Hepatocyte (in vitro differentiated cells): ENCODE data around the gene NKAIN2. TPM values are rescaled to one million over a fixed set of nuclear protein-coding genes. Genes with fewer than 3 reads are reported as not detected.
"Not testable (repeated sequence)": the region's sequence is repeated elsewhere in the genome, so short reads cannot be mapped to it uniquely, and the experiment has no call there.

Experiments
- DNase-seq: peaks from one replicate; pipeline ENCODE4 v3.0.0-alpha.2; 2016; ENCODE audit warnings: low spot score
- H2AFZ ChIP-seq: fragments of 200-600 bp; sonication (generic); 2 replicates; pipeline ENCODE4 v1.6.0; 2016; ENCODE audit warnings: antibody characterized with exemption, mild to moderate bottlenecking
- H3K27ac ChIP-seq: fragments of 200-600 bp; sonication (generic); 2 replicates; pipeline ENCODE4 v1.5.1; 2016; ENCODE audit warnings: mild to moderate bottlenecking
- H3K27me3 ChIP-seq: fragments of 200-600 bp; sonication (generic); 2 replicates; pipeline ENCODE4 v1.6.1; 2016
- H3K36me3 ChIP-seq: fragments of 200-600 bp; sonication (generic); replicated peaks from 2 replicates; pipeline ENCODE4 v1.5.1; 2016; ENCODE audit warnings: low read depth; ENCODE audit not compliant: insufficient read depth
- H3K4me1 ChIP-seq: fragments of 200-600 bp; sonication (generic); 2 replicates; pipeline ENCODE4 v1.5.1; 2016; ENCODE audit warnings: mild to moderate bottlenecking, moderate library complexity; ENCODE audit not compliant: insufficient read depth
- H3K4me2 ChIP-seq: fragments of 200-600 bp; sonication (generic); 2 replicates; pipeline ENCODE4 v1.6.0; 2016
- H3K4me3 ChIP-seq: fragments of 200-600 bp; sonication (generic); 2 replicates; pipeline ENCODE4 v1.5.1; 2016; ENCODE audit warnings: mild to moderate bottlenecking
- H3K79me2 ChIP-seq: fragments of 200-600 bp; sonication (generic); 2 replicates; pipeline ENCODE4 v1.6.0; 2017; ENCODE audit warnings: mild to moderate bottlenecking
- H3K9me2 ChIP-seq: fragments of 200-600 bp; sonication (generic); replicated peaks from 2 replicates; pipeline ENCODE4 v1.6.0; 2017; ENCODE audit warnings: mild to moderate bottlenecking; ENCODE audit not compliant: insufficient read depth
- H3K9me3 ChIP-seq: fragments of 200-600 bp; sonication (generic); 2 replicates; pipeline ENCODE4 v1.5.1; 2016; ENCODE audit warnings: low read depth, mild to moderate bottlenecking
- H4K20me1 ChIP-seq: fragments of 200-600 bp; sonication (generic); 2 replicates; pipeline ENCODE4 v1.6.0; 2016; ENCODE audit warnings: mild to moderate bottlenecking; ENCODE audit not compliant: insufficient read depth, poor library complexity, severe bottlenecking
- CTCF ChIP-seq: fragments of 200-600 bp; sonication (generic); IDR thresholded peaks from 2 replicates; pipeline ENCODE4 v1.5.1; 2016; ENCODE audit warnings: antibody characterized with exemption, mild to moderate bottlenecking; ENCODE audit not compliant: poor library complexity
- EZH2 ChIP-seq: fragments of 200-600 bp; sonication (generic); IDR thresholded peaks from 2 replicates; pipeline ENCODE4 v1.6.1; 2016; ENCODE audit warnings: antibody characterized with exemption, mild to moderate bottlenecking, borderline replicate concordance
- EZH2phosphoT487 ChIP-seq: fragments of 200-600 bp; sonication (generic); IDR thresholded peaks from one replicate; pipeline ENCODE4 v1.6.1; 2018; ENCODE audit warnings: antibody characterized with exemption, mild to moderate bottlenecking, low read depth, moderate library complexity; ENCODE audit not compliant: unreplicated experiment, severe bottlenecking
- WGBS: methylation state at CpG from one replicate; pipeline ENCODE4 v1.1.6; 2016; ENCODE audit warnings: low lambda C conversion rate; ENCODE audit errors: missing lambda C conversion rate; 5-methylcytosine and 5-hydroxymethylcytosine counted together
- polyA plus RNA-seq: library from polyadenylated mRNA; unstranded; fragments of >200 nt; fragmentation: Nextera tagmentation; extraction: Ambion mirVana; gene quantifications from 2 replicates; pipeline ENCODE4 v1.2.1, GENCODE V29; 2016
- total RNA-seq: library from RNA; depleted of rRNA; stranded (reverse); fragments of >200 nt; gene quantifications from 2 replicates; pipeline ENCODE4 v1.2.3, GENCODE V29; 2014

NKAIN2 gene
- total and polyA plus RNA-seq, 2 experiments from 2014 or later: 0.48 to 2.6 TPM

DNA sequence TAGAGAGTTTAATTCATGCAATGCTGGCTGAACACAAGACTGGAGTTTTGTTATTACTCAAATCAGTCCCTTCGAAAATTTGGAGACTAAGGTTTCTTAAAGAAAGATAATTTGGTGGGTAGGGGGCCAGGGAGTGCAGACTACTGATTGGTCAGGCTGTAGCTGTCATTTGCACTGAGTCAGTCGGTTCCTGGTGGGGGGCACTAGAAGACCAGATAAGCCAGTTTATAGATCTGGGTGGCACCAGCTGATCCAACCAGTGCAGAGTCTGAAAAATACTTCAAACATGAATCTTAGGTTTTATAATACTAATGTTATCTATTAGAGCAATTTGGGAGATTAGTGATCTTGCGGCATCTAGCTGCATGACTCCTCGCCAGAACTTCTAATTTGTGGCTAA is 530.7 kb downstream of the NKAIN2 start:
- H3K4me1 ChIP-seq: no peaks in the 10 kb centered on the region
- no peaks in the 10 kb centered on the region for H4K20me1 ChIP-seq
- no peaks in the 10 kb centered on the region for H3K9me3 ChIP-seq
- no peaks in the 10 kb centered on the region for H3K27me3 ChIP-seq
- H3K4me2 ChIP-seq: no peak overlapping the region
- no peak overlapping the region for H3K27ac ChIP-seq
- H3K36me3 ChIP-seq: no peaks in the 10 kb centered on the region
- 65% methylated on average over 4 of the region's 4 CpGs for WGBS
- H3K9me2 ChIP-seq: no peaks in the 10 kb centered on the region
- no peak overlapping the region for H2AFZ ChIP-seq
- TF ChIP-seq CTCF (no peak), EZH2phosphoT487 (no peak), EZH2 (no peak)
- H3K79me2 ChIP-seq: no peaks in the 10 kb centered on the region
- no peak overlapping the region for H3K4me3 ChIP-seq
- no peak for DNase-seq

GRCh38 chr6:124339610-124340334 is 536.1 kb downstream of the NKAIN2 start:
- Histone ChIP-seq H3K27me3 (no peaks in the 10 kb centered on the region), H3K27ac (no peak overlapping the region), H3K36me3 (no peaks in the 10 kb centered on the region), H3K9me3 (no peaks in the 10 kb centered on the region), H3K4me3 (no peak overlapping the region), H3K4me2 (no peak overlapping the region), H3K79me2 (no peaks in the 10 kb centered on the region), H4K20me1 (no peaks in the 10 kb centered on the region), H3K9me2 (no peaks in the 10 kb centered on the region), H3K4me1 (no peaks in the 10 kb centered on the region), H2AFZ (no peak overlapping the region)
- 80% methylated on average over 5 of the region's 5 CpGs for WGBS
- no peak for DNase-seq
- no peak for TF ChIP-seq EZH2phosphoT487
- no peak for TF ChIP-seq CTCF
- TF ChIP-seq EZH2: no peak

DNA sequence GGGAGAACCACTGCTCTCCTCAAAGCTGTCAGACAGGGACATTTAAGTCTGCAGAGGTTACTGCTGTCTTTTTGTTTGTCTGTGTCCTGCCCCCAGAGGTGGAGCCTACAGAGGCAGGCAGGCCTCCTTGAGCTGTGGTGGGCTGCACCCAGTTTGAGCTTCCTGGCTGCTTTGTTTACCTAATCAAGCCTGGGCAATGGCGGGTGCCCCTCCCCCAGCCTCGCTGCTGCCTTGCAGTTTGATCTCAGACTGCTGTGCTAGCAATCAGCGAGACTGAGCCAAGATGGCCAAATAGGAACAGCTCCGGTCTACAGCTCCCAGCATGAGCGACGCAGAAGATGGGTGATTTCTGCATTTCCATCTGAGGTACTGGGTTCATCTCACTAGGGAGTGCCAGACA is 544.7 kb downstream of the NKAIN2 start:
- H3K4me1 ChIP-seq, DNase-seq, H3K79me2 ChIP-seq, H3K36me3 ChIP-seq, H4K20me1 ChIP-seq, H3K27me3 ChIP-seq, H2AFZ ChIP-seq, H3K9me2 ChIP-seq, H3K9me3 ChIP-seq, H3K4me3 ChIP-seq, H3K4me2 ChIP-seq, H3K27ac ChIP-seq: not testable (repeated sequence)
- WGBS: 75% methylated on average over 6 of the region's 6 CpGs

GRCh38 chr6:124355146-124355545 is 551.5 kb downstream of the NKAIN2 start:
- no peaks in the 10 kb centered on the region for H4K20me1 ChIP-seq
- H3K9me2 ChIP-seq: no peaks in the 10 kb centered on the region
- H3K27ac ChIP-seq: no peak overlapping the region
- H3K4me2 ChIP-seq: no peak overlapping the region
- H3K36me3 ChIP-seq: no peaks in the 10 kb centered on the region
- no peak overlapping the region for H3K4me3 ChIP-seq
- H3K4me1 ChIP-seq: no peaks in the 10 kb centered on the region
- H2AFZ ChIP-seq: no peak overlapping the region
- WGBS: 85% methylated on average over 4 of the region's 4 CpGs
- TF ChIP-seq EZH2phosphoT487 (no peak), EZH2 (no peak), CTCF (no peak)
- no peaks in the 10 kb centered on the region for H3K79me2 ChIP-seq
- DNase-seq: no peak
- no peaks in the 10 kb centered on the region for H3K27me3 ChIP-seq
- H3K9me3 ChIP-seq: no peaks in the 10 kb centered on the region
